ENCODE data around the gene LRCOL1. TPM values are rescaled to one million over a fixed set of nuclear protein-coding genes. Genes with fewer than 3 reads are reported as not detected.

The LRCOL1 gene
- total RNA-seq, 1 donor from 2014 or later, result not detected

DNA sequence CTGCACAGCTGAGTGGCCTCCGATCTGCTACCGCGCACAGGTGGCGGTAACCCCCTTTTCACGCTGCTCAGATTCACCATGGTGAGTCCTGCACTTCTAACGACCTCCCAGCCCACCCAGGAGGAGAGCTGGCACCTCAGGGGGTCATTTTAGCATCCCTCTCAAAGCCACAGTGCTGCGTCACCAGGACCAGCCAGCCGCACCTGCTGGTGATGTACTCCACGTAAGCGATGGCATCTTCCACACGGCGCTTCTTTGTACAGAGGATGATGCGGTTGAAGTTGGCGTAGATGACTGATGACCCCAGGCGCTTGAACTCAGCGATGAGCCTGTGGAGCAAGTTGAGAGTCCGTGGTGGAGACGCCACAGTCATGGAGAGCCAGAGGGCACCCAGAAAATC, 27.4 kb upstream of the LRCOL1 start:
- no peak for DNase-seq (ENCODE audit: low read depth)

GRCh38 chr12:132635076-132635955, 24.9 kb upstream of the LRCOL1 start:
- no peak for DNase-seq (ENCODE audit: low read depth)

- no peak for DNase-seq (ENCODE audit: low read depth)
Measured at GRCh38 chr12:132634411-132634990, 24.1 kb upstream of the LRCOL1 start.

DNA sequence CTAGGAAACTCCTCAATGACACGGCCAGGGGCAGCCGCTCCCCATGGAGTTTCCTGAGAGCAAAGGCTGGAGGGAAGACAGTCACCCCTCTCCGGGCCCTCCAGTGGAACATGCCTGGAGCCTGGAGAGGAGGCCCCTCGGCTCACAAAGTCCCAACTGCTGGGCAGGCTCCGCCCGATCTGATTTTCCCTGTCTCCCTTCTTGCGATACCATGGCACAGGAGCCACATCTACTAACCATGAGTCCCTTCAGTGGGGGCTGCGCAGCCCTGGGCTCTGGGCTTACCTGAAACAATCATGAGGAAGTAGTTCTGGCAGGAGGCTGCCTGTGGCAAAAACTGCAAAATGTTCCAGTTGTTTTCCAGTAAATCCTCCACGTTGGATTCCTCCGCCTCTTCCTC, 23.5 kb upstream of the LRCOL1 start:
- no peak for DNase-seq (ENCODE audit: low read depth)

DNA sequence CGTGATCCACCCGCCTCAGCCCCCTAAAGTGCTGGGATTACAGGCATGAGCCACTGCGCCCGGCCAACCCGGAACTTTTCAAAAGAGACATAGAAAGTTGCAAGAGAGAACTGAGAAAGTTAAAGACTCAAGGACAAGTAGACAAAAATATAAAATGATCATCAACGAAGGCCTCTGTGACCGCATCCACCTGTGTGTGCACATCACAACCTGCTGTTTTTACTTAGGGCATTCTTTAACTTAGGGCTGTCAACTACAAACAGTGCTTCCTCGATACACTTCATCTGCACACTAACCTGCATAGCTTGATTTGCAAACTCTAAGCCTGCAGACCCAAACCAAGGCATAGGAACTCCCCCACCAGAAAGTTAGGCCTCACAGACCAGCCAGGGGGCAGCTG, 23.0 kb upstream of the LRCOL1 start:
- DNase-seq (ENCODE audit: low read depth), result no peak

GRCh38 chr12:132632521-132633228, 22.3 kb upstream of the LRCOL1 start:
- no peak for DNase-seq (ENCODE audit: low read depth)

DNA sequence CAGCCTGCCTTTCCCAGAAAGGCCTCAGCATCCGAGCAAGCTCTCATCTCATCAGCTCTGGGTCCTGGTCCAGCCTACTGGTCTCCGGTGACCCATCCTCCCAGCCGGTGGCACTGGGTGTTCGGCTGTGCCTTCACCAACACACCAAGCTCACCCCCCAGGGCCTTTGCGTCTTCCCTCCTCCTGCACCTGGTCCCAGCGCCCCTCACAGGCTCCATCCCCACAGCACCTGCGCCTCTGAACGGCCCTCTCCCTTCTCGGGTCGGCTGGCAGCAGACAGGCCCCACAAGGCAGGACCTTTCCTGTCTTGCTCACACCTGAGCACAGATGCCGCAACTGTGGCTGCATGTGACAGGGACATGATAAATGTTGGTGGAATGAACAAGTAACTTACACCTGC, 21.3 kb upstream of the LRCOL1 start:
- DNase-seq (ENCODE audit: low read depth), result no peak

- no peak for DNase-seq (ENCODE audit: low read depth)
Measured at GRCh38 chr12:132630672-132631071, 20.3 kb upstream of the LRCOL1 start.

- no peak for DNase-seq (ENCODE audit: low read depth)
Measured at GRCh38 chr12:132629330-132629729, 18.9 kb upstream of the LRCOL1 start.

- peak; percentile 59 for DNase-seq (ENCODE audit: low read depth)
Measured at GRCh38 chr12:132625731-132626430, 15.5 kb upstream of the LRCOL1 start.

DNA sequence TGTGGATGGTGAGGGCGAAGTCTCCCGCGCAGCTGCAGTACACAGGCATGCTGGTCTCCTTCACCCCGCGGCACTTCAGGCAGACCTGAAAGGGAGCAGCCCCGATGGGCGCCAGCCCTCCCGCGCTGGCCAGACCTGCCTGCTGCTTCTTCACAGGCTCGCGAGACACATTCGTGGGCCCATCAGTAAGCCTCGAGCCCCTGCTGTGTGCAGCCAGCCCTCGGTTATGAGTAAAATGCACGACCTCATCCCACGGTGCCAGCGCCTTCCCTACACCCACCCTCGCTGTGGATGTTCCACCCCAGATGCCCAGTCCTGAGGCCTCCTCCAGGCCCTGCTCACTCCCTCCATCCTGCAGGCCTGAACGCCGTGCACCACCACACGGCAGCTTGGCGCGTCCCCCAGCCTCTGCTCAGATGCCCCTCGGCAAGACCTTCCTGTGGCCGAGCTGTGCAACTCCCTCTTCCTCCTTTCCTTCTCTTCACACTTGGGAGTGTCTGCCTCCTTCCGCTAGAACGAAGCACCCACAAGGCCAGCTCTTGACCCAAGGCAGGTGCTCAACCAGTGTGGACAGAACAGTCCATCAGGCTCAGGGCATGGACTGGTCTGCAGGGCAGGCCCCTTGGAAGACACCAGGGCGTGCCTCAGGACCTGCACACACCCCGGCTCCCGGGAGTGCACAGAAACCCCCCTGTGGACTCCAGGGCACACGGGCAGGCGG, 14.7 kb upstream of the LRCOL1 start:
- no peak for DNase-seq (ENCODE audit: low read depth)

DNA sequence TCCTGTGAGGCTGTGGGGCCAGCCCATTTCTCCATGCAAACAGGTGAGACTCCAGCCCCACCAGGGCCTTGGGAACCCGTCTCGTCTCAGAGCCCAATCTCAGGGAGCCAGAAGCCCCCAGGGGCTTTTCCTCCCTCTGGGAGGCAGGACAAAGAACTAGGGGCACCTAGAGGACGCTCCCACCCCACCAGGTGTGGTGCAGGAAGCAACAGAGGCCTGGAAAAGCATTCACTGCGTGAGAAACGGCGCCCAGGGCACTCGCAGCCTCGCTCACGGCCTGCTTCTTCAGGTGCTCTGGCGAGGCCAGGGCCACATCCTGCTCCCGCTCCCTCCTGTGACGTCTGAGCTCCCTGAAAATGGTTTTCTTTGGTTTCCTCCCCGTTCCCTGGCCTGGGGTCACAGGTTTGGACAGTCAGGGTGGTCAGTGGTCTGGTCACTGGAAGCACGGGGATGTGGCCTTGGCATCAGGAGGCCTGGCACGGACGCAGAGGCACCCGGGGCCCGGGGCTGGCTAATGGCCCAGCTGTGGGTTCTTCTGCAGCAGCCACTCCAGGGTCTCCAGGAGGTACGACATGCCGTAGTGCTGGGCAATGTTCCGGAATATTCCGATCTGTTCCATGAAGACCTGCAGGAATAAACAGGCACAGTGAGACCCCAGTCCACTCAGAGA, 13.9 kb upstream of the LRCOL1 start:
- DNase-seq (ENCODE audit: low read depth), result no peak

DNA sequence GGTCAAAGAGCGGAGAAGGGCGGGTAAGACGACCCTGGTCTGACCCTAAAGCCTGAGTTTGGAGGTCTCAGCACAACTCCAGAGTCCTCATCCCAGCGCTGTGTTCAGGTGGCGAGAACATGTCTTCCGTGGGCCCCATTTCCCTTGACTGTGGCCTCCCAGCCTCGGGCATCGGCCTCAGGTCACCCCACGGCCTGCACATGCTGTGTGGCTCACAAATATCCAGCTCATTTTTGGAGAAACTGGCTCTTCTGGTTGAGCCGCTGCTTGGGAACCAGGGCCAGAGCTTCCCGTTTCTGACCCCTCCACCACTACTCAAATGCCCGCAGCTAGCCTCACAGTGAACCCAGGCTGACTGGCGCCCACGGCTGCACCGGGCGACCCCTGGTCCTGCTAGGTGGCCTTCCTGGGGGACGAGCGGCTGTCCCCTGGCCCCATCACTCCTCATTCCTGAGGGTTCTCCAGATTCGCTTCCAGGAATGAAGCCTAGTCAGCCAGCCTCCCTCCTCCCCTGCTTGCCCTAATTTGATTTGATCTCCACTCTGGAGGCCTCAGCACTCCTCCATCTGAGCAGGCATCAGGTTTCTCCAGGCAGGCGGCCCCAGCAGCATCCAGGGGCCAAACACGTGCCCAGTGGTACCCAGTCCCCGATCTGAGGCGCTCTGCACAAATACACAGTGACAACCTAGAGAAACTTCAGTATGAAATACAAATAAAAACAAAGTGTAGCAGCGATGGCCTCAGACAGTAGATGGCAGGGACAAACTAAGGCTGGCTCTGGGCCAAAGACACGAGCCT, 12.9 kb upstream of the LRCOL1 start:
- no peak for DNase-seq (ENCODE audit: low read depth)

- DNase-seq (ENCODE audit: low read depth), result peak; percentile 96
Measured at GRCh38 chr12:132622437-132623071, 12.2 kb upstream of the LRCOL1 start.

DNA sequence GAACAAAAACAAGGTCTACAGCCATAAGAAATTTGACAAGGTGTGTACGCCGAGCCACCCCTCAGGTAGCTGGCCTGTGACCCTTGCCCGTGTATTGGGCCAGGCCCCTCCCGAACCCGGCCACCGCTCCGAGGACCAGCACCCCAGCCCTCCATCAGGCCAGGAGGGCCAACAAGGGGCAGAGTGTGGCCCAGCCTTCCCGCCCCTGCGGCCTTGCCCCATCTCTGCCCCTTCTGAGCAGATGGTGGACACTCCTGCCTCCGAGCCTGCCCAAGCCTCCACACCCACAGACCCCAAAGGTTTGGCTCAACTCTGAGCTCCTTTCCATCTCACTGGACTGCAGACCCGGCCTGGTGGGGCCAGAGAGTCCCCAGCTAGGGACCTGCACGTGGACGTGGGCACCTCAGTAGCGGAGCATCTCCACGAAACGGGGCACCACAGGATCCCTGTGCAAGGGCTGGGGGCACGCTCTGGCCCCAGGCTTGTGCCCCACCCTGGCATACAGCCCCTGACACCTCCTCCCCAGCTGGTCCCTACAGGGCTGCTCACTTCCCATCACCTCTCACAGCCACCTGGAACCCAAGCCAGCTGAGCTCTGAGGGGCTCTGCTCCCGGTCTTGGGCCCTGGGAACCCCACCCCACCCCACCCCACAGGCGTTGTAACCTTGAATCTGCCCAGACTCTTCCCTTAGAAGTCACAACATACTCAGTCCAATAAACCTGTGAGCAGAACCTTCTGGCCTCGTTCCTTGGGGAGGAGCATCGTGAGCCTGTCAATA, 11.5 kb upstream of the LRCOL1 start:
- DNase-seq (ENCODE audit: low read depth), result no peak

DNA sequence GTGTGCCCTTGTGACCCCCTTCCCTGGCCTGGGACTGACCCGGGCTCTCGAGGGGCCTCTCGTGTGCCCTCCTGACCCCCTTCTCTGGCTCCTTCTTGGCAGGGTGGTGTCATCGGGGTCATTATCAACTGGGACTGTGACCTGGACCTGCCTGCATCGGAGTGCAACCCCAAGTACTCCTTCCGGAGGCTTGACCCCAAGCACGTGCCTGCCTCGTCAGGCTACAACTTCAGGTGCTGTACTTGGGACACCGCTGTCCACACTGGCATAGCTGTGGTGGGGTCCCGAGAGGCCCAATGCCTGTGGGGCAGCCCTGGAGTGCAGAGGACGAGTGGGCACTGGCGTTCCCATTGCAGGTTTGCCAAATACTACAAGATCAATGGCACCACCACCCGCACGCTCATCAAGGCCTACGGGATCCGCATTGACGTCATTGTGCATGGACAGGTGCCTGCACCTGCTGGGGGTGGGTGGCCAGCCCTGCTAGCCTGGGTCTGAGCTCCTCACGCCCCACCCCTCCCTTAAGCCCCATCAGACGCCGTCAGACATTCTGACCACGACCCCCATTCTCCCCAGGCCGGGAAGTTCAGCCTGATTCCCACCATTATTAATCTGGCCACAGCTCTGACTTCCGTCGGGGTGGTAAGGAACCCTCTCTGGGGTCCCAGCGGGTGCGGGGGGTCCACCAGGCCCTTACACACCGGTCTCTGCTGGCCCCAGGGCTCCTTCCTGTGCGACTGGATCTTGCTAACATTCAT, 10.7 kb upstream of the LRCOL1 start:
- no peak for DNase-seq (ENCODE audit: low read depth)

- no peak for DNase-seq (ENCODE audit: low read depth)
Measured at GRCh38 chr12:132620113-132620898, 9.9 kb upstream of the LRCOL1 start.

All from myocyte (in vitro differentiated cells).